Omental fat pad (tissue), 4 donors: Measurements from ENCODE around the gene TRIP13. TPM values are rescaled to one million over a fixed set of nuclear protein-coding genes. Genes with fewer than 3 reads are reported as not detected.
"Not testable (repeated sequence)": the region's sequence is repeated elsewhere in the genome, so short reads cannot be mapped to it uniquely, and the experiment has no call there.

Source experiments
- ATAC-seq: fragments of 150-250 bp; one replicate; pipeline ENCODE4 v1.9.1; 2016; ENCODE audit warnings: mild to moderate bottlenecking, moderate library complexity; ENCODE audit not compliant: low FRiP score
- DNase-seq: peaks from one replicate; pipeline ENCODE4 v3.0.0-alpha.2; 2019; ENCODE audit warnings: low spot score
- CTCF ChIP-seq, 3 donors: fragments of 450-650 bp; IDR thresholded peaks; one replicate each; pipeline ENCODE4 v1.5.1; 2016 to 2017; ENCODE audit warnings: antibody characterized with exemption in 3 of 3, mild to moderate bottlenecking in 3 of 3, moderate library complexity in 2 of 3
- total RNA-seq, 4 donors: library from RNA; depleted of rRNA; stranded (reverse); fragments of >200 nt; gene quantifications; one replicate each; pipeline ENCODE4 v1.1.0, GENCODE V29; 2016

The TRIP13 gene
- total RNA-seq, 4 donors from 2014 or later: 0.79 to 3.0 (median 0.93) TPM

GRCh38 chr5:849651-850301 is 42.9 kb upstream of the TRIP13 start:
- ATAC-seq (no peak), DNase-seq (no peak)
- no peak for TF ChIP-seq CTCF (IDR thresholded peaks at IDR 0.05)

- TF ChIP-seq CTCF (IDR thresholded peaks at IDR 0.05): no peak
- DNase-seq: no peak
- no peak for ATAC-seq
Measured at GRCh38 chr5:850511-851006, 42.1 kb upstream of the TRIP13 start, which contains the start of gene ZDHHC11. TSS of gene ZDHHC11 (minus strand) at chr5:850986. CDS start at chr5:850602, 384 bp downstream.

- no peak for ATAC-seq
- TF ChIP-seq CTCF (IDR thresholded peaks at IDR 0.05): no peak
- DNase-seq: no peak
Measured at GRCh38 chr5:851076-851475, 41.6 kb upstream of the TRIP13 start.

GRCh38 chr5:851553-851952 is 41.1 kb upstream of the TRIP13 start:
- no peak for ATAC-seq

GRCh38 chr5:852018-852417 is 40.7 kb upstream of the TRIP13 start:
- TF ChIP-seq CTCF (IDR thresholded peaks at IDR 0.05): no peak
- DNase-seq (no peak), ATAC-seq (no peak)

More at GRCh38 chr5:851553-851952, 41.1 kb upstream of the TRIP13 start:
- DNase-seq: no peak
- TF ChIP-seq CTCF (IDR thresholded peaks at IDR 0.05): no peak

- DNase-seq (no peak), ATAC-seq (no peak)
- no peak for TF ChIP-seq CTCF (IDR thresholded peaks at IDR 0.05)
Measured at GRCh38 chr5:852431-853401, 40.0 kb upstream of the TRIP13 start.

- not testable (repeated sequence) for ATAC-seq, DNase-seq
Measured at GRCh38 chr5:853416-854090, 39.1 kb upstream of the TRIP13 start.
